HepG2 (cell line): ENCODE results near the gene OR6C6. TPM values are rescaled to one million over a fixed set of nuclear protein-coding genes. Genes with fewer than 3 reads are reported as not detected.

Experiments
- ATAC-seq: fragments of 200-7000 bp; cut with Tn5 transposase; 3 replicates; pipeline ENCODE4 v1.9.1; 2020; ENCODE audit warnings: mild to moderate bottlenecking, moderate library complexity
- BruUV-seq: library from RNA; stranded (reverse); fragments of 400-500 nt; replicated peaks from 2 replicates; lab custom pipeline; 2021; lab: Mats Ljungman, UMichigan
- CTCF ChIA-PET: fragments of 300-600 bp; formaldehyde crosslinking; extraction: SDS; loops from one replicate; lab custom pipeline; 2021; ENCODE audit warnings: low total read pairs, inconsistent platforms, low intra/inter-chr PET ratio; lab: Yijun Ruan, JAX
- POLR2A ChIA-PET: fragments of 350-600 bp; sonication (Branson Sonifier 250); formaldehyde crosslinking; loops from one replicate; lab custom pipeline; 2020; ENCODE audit warnings: antibody characterized with exemption, inconsistent platforms; lab: Yijun Ruan, JAX
- DNase-seq: peaks from one replicate; pipeline ENCODE4 v3.0.0-alpha.2; 2015; ENCODE audit warnings: low spot score
- FAIRE-seq: peaks from 3 replicates; lab custom pipeline; 2011; peaks lifted over from hg19 to GRCh38; lab: Jason Lieb, UNC
- H2AFZ ChIP-seq: one replicate; pipeline ENCODE4 v1.6.1; 2011; ENCODE audit warnings: low read length, inconsistent platforms
- H3K27ac ChIP-seq: fragments of 300-600 bp; 3 replicates; pipeline ENCODE4 v1.8.0; 2011; ENCODE audit warnings: mixed run types, mild to moderate bottlenecking, mixed read lengths, low read length, inconsistent platforms; ENCODE audit not compliant: insufficient read depth; ENCODE audit errors: extremely low read length
- H3K27me3 ChIP-seq, 2 experiments: fragments of 200-600 bp in 1 of 2; 2 replicates in 1 of 2; 3 replicates in 1 of 2; pipeline versions ENCODE4 v1.6.0 to v1.8.0; 2011; ENCODE audit warnings: low read length in 2 of 2, mild to moderate bottlenecking in 2 of 2, moderate library complexity in 2 of 2, inconsistent platforms in 1 of 2; ENCODE audit not compliant: insufficient read depth in 2 of 2, control insufficient read depth in 1 of 2
- H3K36me3 ChIP-seq, 2 experiments: fragments of 200-600 bp in 1 of 2; replicated peaks in 1 of 2; 2 replicates in 1 of 2; 3 replicates in 1 of 2; pipeline versions ENCODE4 v1.5.1 to v1.8.0; 2011; ENCODE audit warnings: low read length in 2 of 2, inconsistent platforms in 1 of 2; ENCODE audit not compliant: insufficient read depth in 2 of 2, control insufficient read depth in 1 of 2
- H3K4me1 ChIP-seq: 2 replicates; pipeline ENCODE4 v1.5.1; 2012; ENCODE audit warnings: low read length, inconsistent platforms; ENCODE audit not compliant: insufficient read depth
- H3K4me2 ChIP-seq: 2 replicates; pipeline ENCODE4 v1.6.0; 2011; ENCODE audit warnings: low read depth, low read length, inconsistent platforms
- H3K4me3 ChIP-seq, 3 experiments: fragments of 200-600 bp in 1 of 3; sonication (generic), shearing (Covaris generic) in 1 of 3; replicated peaks in 1 of 3; 2 replicates each; pipeline ENCODE4 v1.5.1; 2011 to 2016; ENCODE audit warnings: low read length in 3 of 3, inconsistent platforms in 2 of 3, low read depth in 2 of 3, mild to moderate bottlenecking in 2 of 3, control low read depth in 1 of 3, mixed read lengths in 1 of 3; ENCODE audit not compliant: insufficient read depth in 1 of 3
- H3K79me2 ChIP-seq: one replicate; pipeline ENCODE4 v1.6.1; 2011; ENCODE audit warnings: low read length, inconsistent platforms; ENCODE audit not compliant: insufficient read depth
- H3K9ac ChIP-seq: 2 replicates; pipeline ENCODE4 v1.6.0; 2011; ENCODE audit warnings: mild to moderate bottlenecking, low read depth, low read length, inconsistent platforms; ENCODE audit not compliant: insufficient read depth
- H3K9me3 ChIP-seq: 2 replicates; pipeline ENCODE4 v1.5.1; 2012; ENCODE audit warnings: mild to moderate bottlenecking, low read length
- H4K20me1 ChIP-seq: 2 replicates; pipeline ENCODE4 v1.6.0; 2011; ENCODE audit warnings: inconsistent platforms, mild to moderate bottlenecking, low read length, moderate library complexity; ENCODE audit not compliant: insufficient read depth
- EHMT2 ChIP-seq: fragments of 200-600 bp; sonication (generic); IDR thresholded peaks from 2 replicates; pipeline ENCODE4 v1.7.0; 2017; ENCODE audit warnings: antibody characterized with exemption, low read depth, low read length, borderline replicate concordance
- NFRKB ChIP-seq: fragments of 450-650 bp; IDR thresholded peaks from 2 replicates; pipeline ENCODE4 v1.6.1; 2017
- NR2C2 ChIP-seq: sonication (generic); formaldehyde crosslinking; IDR thresholded peaks from 2 replicates; pipeline ENCODE4 v1.4.0; 2020; ENCODE audit warnings: missing genetic modification reagents, mild to moderate bottlenecking, moderate library complexity, borderline replicate concordance
- RXRB ChIP-seq: IDR thresholded peaks from 2 replicates; pipeline ENCODE4 v1.6.1; 2016; ENCODE audit warnings: borderline replicate concordance, missing genetic modification reagents, missing compliant biosample characterization
- ZNF547 ChIP-seq: sonication (generic); formaldehyde crosslinking; IDR thresholded peaks from 2 replicates; pipeline ENCODE4 v1.5.1; 2020; ENCODE audit warnings: mild to moderate bottlenecking, missing genetic modification reagents
- ZNF572 ChIP-seq: sonication (generic); formaldehyde crosslinking; IDR thresholded peaks from 2 replicates; pipeline ENCODE4 v1.5.1; 2020; ENCODE audit warnings: mild to moderate bottlenecking, missing genetic modification reagents
- ZNF644 ChIP-seq: IDR thresholded peaks from 2 replicates; pipeline ENCODE4 v1.6.1; 2016; ENCODE audit warnings: low read depth
- ZNF660 ChIP-seq: sonication (generic); formaldehyde crosslinking; IDR thresholded peaks from 2 replicates; pipeline ENCODE4 v1.5.1; 2020; ENCODE audit warnings: mild to moderate bottlenecking, low read depth, missing genetic modification reagents, borderline replicate concordance
- ZNF790 ChIP-seq: sonication (generic); formaldehyde crosslinking; IDR thresholded peaks from 2 replicates; pipeline ENCODE4 v1.8.0; 2022; ENCODE audit warnings: missing genetic modification reagents, mild to moderate bottlenecking, borderline replicate concordance
- WGBS: methylation state at CpG from one replicate; pipeline ENCODE4 v1.1.6; 2017; ENCODE audit warnings: low lambda C conversion rate; 5-methylcytosine and 5-hydroxymethylcytosine counted together
- in situ Hi-C: cut with HindIII; loops from 2 replicates; pipeline ENCODE4 v1.10.0; 2017; ENCODE audit warnings: low pct_unique_long_range_greater_than_20kb; ENCODE audit not compliant: extremely low pct_ligation_motif_present
- intact Hi-C: fragments of 100-400 bp; cut with micrococcal nuclease; formaldehyde crosslinking; loops from one replicate; pipeline ENCODE4 v1.10.0; 2022; ENCODE audit not compliant: unreplicated experiment
- polyA plus RNA-seq, 8 experiments: library from polyadenylated mRNA; depleted of rRNA in 3 of 8; stranded (reverse) in 7 of 8; unstranded in 1 of 8; fragments of >200 nt; fragmentation: Illumina TruSeq in 4 of 8; extraction: Trizol in 4 of 8; gene quantifications; 2 replicates each; pipeline versions ENCODE4 v1.2.1 to v1.2.3, GENCODE V29; 2011 to 2016; ENCODE audit warnings: low read depth in 4 of 8, missing spikeins in 1 of 8, mixed read lengths in 1 of 8; ENCODE audit not compliant: insufficient read depth in 1 of 8
- total RNA-seq, 5 experiments: library from RNA; depleted of rRNA; stranded (reverse); fragments of >200 nt; fragmentation: Illumina TruSeq; extraction: Trizol; gene quantifications; 2 replicates each; pipeline ENCODE4 v1.2.3, GENCODE V29; 2016; ENCODE audit warnings: low read depth in 1 of 5
- TF ChIP-seq, protein P1 (sequence below): sonication (generic); formaldehyde crosslinking; IDR thresholded peaks from 2 replicates; pipeline ENCODE4 v1.5.0; 2020; ENCODE audit warnings: mild to moderate bottlenecking, missing genetic modification reagents
- TF ChIP-seq, protein P2 (sequence below): sonication (generic); formaldehyde crosslinking; IDR thresholded peaks from 2 replicates; pipeline ENCODE4 v1.9.0; 2021; ENCODE audit warnings: missing genetic modification reagents, borderline replicate concordance

OR6C6 gene
- total and polyA plus RNA-seq, 2 of the 13 experiments (the other 11 are each of a cell fraction or from before 2014, with no cell fraction given), result not detected

DNA sequence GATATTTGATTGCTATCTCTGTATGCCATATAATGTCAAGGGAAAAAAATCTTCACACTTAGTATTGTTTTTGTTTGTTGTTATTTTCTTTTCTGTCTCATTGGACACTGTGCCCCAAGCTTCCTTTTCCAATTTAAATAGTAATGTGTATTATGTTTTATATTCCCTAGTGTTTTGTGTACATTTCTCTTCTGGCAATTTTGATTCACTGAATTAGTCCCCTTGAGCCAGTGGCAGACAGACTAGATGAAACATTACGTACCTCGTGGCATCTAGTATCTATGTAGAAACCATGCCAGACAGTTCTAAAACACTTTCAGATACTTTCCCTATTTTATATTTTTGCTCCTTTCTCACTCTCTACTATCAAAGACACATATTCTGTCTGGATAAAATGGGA, 17.7 kb upstream of the OR6C6 start, which contains the start of gene OR6C1 (continued):
- TF ChIP-seq EHMT2 (no peak), RXRB (CRISPR knock-in tag) (no peak)

DNA sequence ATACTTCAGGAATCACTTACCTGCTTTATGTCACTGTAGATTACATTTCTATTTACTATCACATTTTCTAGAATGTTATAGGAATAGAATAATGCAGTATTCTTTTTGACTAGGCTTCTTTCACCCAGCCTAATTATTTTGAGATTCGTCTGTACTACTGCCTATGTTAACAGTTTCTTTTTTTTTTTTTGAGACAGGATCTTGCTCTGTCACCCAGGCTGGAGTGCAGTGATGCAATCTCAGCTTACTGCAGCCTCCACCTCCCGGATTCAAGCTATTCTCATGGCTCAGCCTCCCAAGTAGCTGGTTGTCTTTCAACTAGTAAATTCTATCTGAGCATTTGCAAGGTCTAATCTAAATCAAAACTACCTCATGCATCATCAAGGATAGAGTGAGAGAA, 6.4 kb downstream of the OR6C6 start:
- intact Hi-C loops (no loop called here), in situ Hi-C loops (no loop called here)
- Histone ChIP-seq H3K9me3 (no peaks in the 10 kb centered on the region), H3K4me3 (no peak overlapping the region), H2AFZ (no peak overlapping the region), H3K27me3 (no peaks in the 10 kb centered on the region), H4K20me1 (no peaks in the 10 kb centered on the region), H3K4me2 (no peak overlapping the region), H3K36me3 (no peaks in the 10 kb centered on the region), H3K79me2 (no peaks in the 10 kb centered on the region), H3K27ac (no peak overlapping the region), H3K4me1 (no peaks in the 10 kb centered on the region), H3K9ac (no peak overlapping the region)
- no peak for FAIRE-seq
- CTCF ChIA-PET, result no interaction called here
- no peak for DNase-seq
- no TSS peak for BruUV-seq
- TF ChIP-seq NFRKB, result no peak
- TF ChIP-seq, protein P1, sequence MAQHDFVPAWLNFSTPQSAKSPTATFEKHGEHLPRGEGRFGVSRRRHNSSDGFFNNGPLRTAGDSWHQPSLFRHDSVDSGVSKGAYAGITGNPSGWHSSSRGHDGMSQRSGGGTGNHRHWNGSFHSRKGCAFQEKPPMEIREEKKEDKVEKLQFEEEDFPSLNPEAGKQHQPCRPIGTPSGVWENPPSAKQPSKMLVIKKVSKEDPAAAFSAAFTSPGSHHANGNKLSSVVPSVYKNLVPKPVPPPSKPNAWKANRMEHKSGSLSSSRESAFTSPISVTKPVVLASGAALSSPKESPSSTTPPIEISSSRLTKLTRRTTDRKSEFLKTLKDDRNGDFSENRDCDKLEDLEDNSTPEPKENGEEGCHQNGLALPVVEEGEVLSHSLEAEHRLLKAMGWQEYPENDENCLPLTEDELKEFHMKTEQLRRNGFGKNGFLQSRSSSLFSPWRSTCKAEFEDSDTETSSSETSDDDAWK (CRISPR knock-in tag), result no peak
- WGBS, result 0% methylated on average over 2 of the region's 2 CpGs
- no peak for ATAC-seq
- POLR2A ChIA-PET, result no interaction called here

DNA sequence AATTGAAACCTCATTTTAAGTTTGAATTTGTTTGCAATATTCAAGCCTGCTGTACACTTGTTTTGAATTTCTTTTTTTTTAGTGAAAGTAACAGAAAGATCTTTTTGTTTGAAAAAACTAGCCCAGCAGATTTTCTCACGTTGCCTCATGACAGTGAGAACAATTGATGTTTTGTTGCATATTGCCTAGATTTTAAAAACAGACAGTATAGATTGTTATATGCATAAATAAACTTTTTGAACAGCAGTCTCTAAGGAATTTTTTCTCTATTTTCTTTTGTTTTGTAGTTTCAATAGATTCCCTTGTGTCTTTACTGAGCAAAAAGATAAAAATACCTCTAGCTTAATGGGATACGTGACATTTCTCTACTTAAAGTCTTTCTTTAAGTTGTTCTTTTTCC, 15.4 kb downstream of the OR6C6 start:
- POLR2A ChIA-PET, result no interaction called here

More for the DNA sequence above, 15.4 kb downstream of the OR6C6 start:
- Histone ChIP-seq H3K9me3 (peaks cover 13% of the 10 kb centered on the region; the same call in 1 of the 2 replicates), H3K27me3 (no peaks in the 10 kb centered on the region), H3K36me3 (no peaks in the 10 kb centered on the region), H3K4me3 (no peak overlapping the region), H3K27ac (no peak overlapping the region), H2AFZ (no peak overlapping the region), H3K9ac (no peak overlapping the region), H4K20me1 (no peaks in the 10 kb centered on the region), H3K4me2 (no peak overlapping the region), H3K4me1 (no peaks in the 10 kb centered on the region), H3K79me2 (no peaks in the 10 kb centered on the region)
- ATAC-seq, result no peak
- TF ChIP-seq ZNF644 (no peak), ZNF547 (CRISPR knock-in tag) (no peak), ZNF790 (CRISPR knock-in tag) (no peak), ZNF572 (CRISPR knock-in tag) (no peak), NR2C2 (CRISPR knock-in tag) (no peak), ZNF660 (CRISPR knock-in tag) (no peak)
- TF ChIP-seq, protein P2, sequence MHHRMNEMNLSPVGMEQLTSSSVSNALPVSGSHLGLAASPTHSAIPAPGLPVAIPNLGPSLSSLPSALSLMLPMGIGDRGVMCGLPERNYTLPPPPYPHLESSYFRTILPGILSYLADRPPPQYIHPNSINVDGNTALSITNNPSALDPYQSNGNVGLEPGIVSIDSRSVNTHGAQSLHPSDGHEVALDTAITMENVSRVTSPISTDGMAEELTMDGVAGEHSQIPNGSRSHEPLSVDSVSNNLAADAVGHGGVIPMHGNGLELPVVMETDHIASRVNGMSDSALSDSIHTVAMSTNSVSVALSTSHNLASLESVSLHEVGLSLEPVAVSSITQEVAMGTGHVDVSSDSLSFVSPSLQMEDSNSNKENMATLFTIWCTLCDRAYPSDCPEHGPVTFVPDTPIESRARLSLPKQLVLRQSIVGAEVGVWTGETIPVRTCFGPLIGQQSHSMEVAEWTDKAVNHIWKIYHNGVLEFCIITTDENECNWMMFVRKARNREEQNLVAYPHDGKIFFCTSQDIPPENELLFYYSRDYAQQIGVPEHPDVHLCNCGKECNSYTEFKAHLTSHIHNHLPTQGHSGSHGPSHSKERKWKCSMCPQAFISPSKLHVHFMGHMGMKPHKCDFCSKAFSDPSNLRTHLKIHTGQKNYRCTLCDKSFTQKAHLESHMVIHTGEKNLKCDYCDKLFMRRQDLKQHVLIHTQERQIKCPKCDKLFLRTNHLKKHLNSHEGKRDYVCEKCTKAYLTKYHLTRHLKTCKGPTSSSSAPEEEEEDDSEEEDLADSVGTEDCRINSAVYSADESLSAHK, result no peak
- intact Hi-C loops, result no loop called here
- CTCF ChIA-PET, result no interaction called here
- no TSS peak for BruUV-seq
- in situ Hi-C loops, result no loop called here
- FAIRE-seq, result no peak
- DNase-seq, result no peak
- WGBS, result 10% methylated on average over 2 of the region's 2 CpGs
